Measurements from ENCODE around the gene G3BP1. TPM values are rescaled to one million over a fixed set of nuclear protein-coding genes. Genes with fewer than 3 reads are reported as not detected.
A peak's percentile ranks its signal among the peaks of the same experiment; 100 is the strongest.

The G3BP1 gene
- total and polyA plus RNA-seq, 2 of the 13 experiments (the other 11 are each of a cell fraction or from before 2014, with no cell fraction given): 36.7 to 320 TPM

- Histone ChIP-seq H3K4me2 (ENCODE audit: low read depth, low read length) (peak overlapping the region; percentile 90), H3K36me3 (replicated peaks in 1 of 2; ENCODE audit: control insufficient read depth in 1 of 2, insufficient read depth in 2 of 2, low read length in 2 of 2) (peaks cover 2 to 9% of the 10 kb centered on the region in 2 experiments; a peak in 4 of 5 replicates), H4K20me1 (ENCODE audit: insufficient read depth, low read length) (peaks cover 79% of the 10 kb centered on the region), H3K4me1 (ENCODE audit: insufficient read depth, low read length) (peaks cover 71% of the 10 kb centered on the region), H3K79me2 (ENCODE audit: insufficient read depth, low read length) (peaks cover 81% of the 10 kb centered on the region), H3K9me3 (ENCODE audit: low read length) (no peaks in the 10 kb centered on the region), H3K27ac (ENCODE audit: extremely low read length, insufficient read depth, low read length) (no peak overlapping the region), H3K27me3 (ENCODE audit: control insufficient read depth in 1 of 2, insufficient read depth in 2 of 2, low read length in 2 of 2) (no peaks in the 10 kb centered on the region; a peak in 1 of 5 replicates), H3K9ac (ENCODE audit: insufficient read depth, low read depth, low read length) (peak overlapping the region; percentile 23; the same call in 1 of the 2 replicates), H3K4me3 (replicated peaks in 1 of 3; ENCODE audit: insufficient read depth in 1 of 3, low read depth in 2 of 3, low read length in 3 of 3) (peak overlapping the region in 2 of 3 experiments; percentile 14 to 91; a peak in 3 of 6 replicates), H2AFZ (ENCODE audit: low read length) (no peak overlapping the region)
- no peak for FAIRE-seq
- CTCF ChIA-PET (ENCODE audit: low intra/inter-chr PET ratio, low total read pairs): no interaction called here
- TF ChIP-seq ZBTB21 (CRISPR knock-in tag; IDR thresholded peaks at IDR 0.05): no peak
- TF ChIP-seq ZNF101 (CRISPR knock-in tag; IDR thresholded peaks at IDR 0.05; ENCODE audit: borderline replicate concordance, low read depth): no peak
- TF ChIP-seq ARID3A (IDR thresholded peaks at IDR 0.05; ENCODE audit: low read depth, low read length): no peak
- TF ChIP-seq MIER3 (CRISPR knock-in tag; IDR thresholded peaks at IDR 0.05; ENCODE audit: borderline replicate concordance): no peak
- no peak for TF ChIP-seq GABPA (IDR thresholded peaks at IDR 0.05; ENCODE audit: low read depth, low read length)
- no peak for TF ChIP-seq GABPA (CRISPR knock-in tag; IDR thresholded peaks at IDR 0.05; ENCODE audit: low read depth)
- no peak for TF ChIP-seq FOSL1 (CRISPR knock-in tag; IDR thresholded peaks at IDR 0.05; ENCODE audit: borderline replicate concordance)
- no peak for TF ChIP-seq ZNF776 (CRISPR knock-in tag; IDR thresholded peaks at IDR 0.05)
- no TSS peak for BruUV-seq (replicated peaks)
- 27% methylated on average over 3 of the region's 3 CpGs for WGBS (ENCODE audit: low lambda C conversion rate)
- no peak for ATAC-seq
- intact Hi-C loops (cut with micrococcal nuclease; ENCODE audit: unreplicated experiment): no loop called here
- in situ Hi-C loops (cut with HindIII; ENCODE audit: extremely low pct_ligation_motif_present, low pct_unique_long_range_greater_than_20kb): no loop called here
- POLR2A ChIA-PET: interaction anchor here (0.9 to 5.4 kb wide), 4 partner anchors 13 to 522 kb away, joined by 3 to 73 read pairs (median 3); partner anchors contain the start of genes ATOX1 and GM2A
- no peak for DNase-seq (ENCODE audit: low spot score)
Measured at GRCh38 chr5:151775025-151775606, 3.4 kb downstream of the G3BP1 start.

All from HepG2 (cell line).